HG02884 (cell line): ENCODE results near the gene SNRPE.

Source experiments
- ATAC-seq: cut with Tn5 transposase; IDR thresholded peaks from one replicate; pipeline ENCODE4 v1.9.1; 2021; ENCODE audit warnings: mild to moderate bottlenecking, moderate library complexity; ENCODE audit not compliant: unreplicated experiment

The SNRPE gene

GRCh38 chr1:203878422-203878821, 17.0 kb downstream of the SNRPE start:
- ATAC-seq = no peak

GRCh38 chr1:203880606-203881005, 19.2 kb downstream of the SNRPE start:
- ATAC-seq = no peak

- ATAC-seq = no peak
These were observed 27.4 kb downstream of the SNRPE start for GRCh38 chr1:203888807-203889251.

GRCh38 chr1:203891950-203892349, 30.6 kb downstream of the SNRPE start:
- no peak for ATAC-seq

GRCh38 chr1:203898458-203899352, 37.3 kb downstream of the SNRPE start:
- no peak for ATAC-seq

GRCh38 chr1:203899353-203899716, 37.9 kb downstream of the SNRPE start:
- ATAC-seq = no peak

- ATAC-seq = no peak
These were observed 38.7 kb downstream of the SNRPE start for GRCh38 chr1:203899869-203900714.

GRCh38 chr1:203901581-203901980, 40.2 kb downstream of the SNRPE start:
- ATAC-seq = no peak

GRCh38 chr1:203905275-203905674, 43.9 kb downstream of the SNRPE start:
- no peak for ATAC-seq

GRCh38 chr1:203906932-203907331, 45.5 kb downstream of the SNRPE start:
- no peak for ATAC-seq

GRCh38 chr1:203907901-203908300, 46.5 kb downstream of the SNRPE start:
- no peak for ATAC-seq

GRCh38 chr1:203911806-203912205, 50.4 kb downstream of the SNRPE start:
- no peak for ATAC-seq

- no peak for ATAC-seq
These were observed 51.7 kb downstream of the SNRPE start for GRCh38 chr1:203913073-203913521.

GRCh38 chr1:203914292-203914691, 52.9 kb downstream of the SNRPE start:
- ATAC-seq = no peak

- no peak for ATAC-seq
These were observed 54.4 kb downstream of the SNRPE start for GRCh38 chr1:203915811-203916210.

GRCh38 chr1:203916756-203917155, 55.4 kb downstream of the SNRPE start:
- no peak for ATAC-seq
